GM10847 (cell line): ENCODE data around the gene NLRP12.

ENCODE experiments used
- POLR2A ChIP-seq: IDR thresholded peaks from 2 replicates; pipeline ENCODE4 v1.6.1; 2011; ENCODE audit not compliant: insufficient read length; ENCODE audit errors: extremely low read depth

Gene NLRP12

GRCh38 chr19:53828531-53828930, 4.4 kb upstream of the NLRP12 start:
- TF ChIP-seq POLR2A: no peak

- TF ChIP-seq POLR2A: no peak
These were observed 2.8 kb upstream of the NLRP12 start for GRCh38 chr19:53826876-53827275.

GRCh38 chr19:53823380-53824120, 564 bp downstream of the NLRP12 start:
- no peak for TF ChIP-seq POLR2A

- no peak for TF ChIP-seq POLR2A
These were observed 4.3 kb downstream of the NLRP12 start for GRCh38 chr19:53819861-53820260.

- no peak for TF ChIP-seq POLR2A
These were observed 5.4 kb downstream of the NLRP12 start for GRCh38 chr19:53818756-53819155.

DNA sequence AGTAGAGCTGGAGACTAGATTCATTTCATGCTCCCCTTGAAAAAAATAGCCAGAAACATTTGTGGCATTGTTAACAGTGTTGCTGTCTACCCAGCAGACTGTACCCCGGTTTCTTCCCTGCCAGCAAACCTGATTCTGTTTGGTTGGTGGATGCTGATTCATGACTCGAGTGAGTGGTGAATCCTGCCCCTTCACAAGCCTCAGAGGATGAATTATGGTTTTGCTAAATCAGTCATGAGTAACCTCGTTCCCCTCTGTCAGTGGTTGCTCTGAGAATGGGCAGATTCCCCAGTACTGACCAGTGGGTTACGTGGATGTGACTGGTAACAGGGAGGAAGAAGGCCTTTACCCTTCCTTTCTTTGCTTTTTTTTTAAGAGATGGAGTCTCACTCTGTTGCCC, 10.1 kb downstream of the NLRP12 start:
- no peak for TF ChIP-seq POLR2A

- TF ChIP-seq POLR2A: no peak
These were observed 11.8 kb downstream of the NLRP12 start for GRCh38 chr19:53812335-53812734.

DNA sequence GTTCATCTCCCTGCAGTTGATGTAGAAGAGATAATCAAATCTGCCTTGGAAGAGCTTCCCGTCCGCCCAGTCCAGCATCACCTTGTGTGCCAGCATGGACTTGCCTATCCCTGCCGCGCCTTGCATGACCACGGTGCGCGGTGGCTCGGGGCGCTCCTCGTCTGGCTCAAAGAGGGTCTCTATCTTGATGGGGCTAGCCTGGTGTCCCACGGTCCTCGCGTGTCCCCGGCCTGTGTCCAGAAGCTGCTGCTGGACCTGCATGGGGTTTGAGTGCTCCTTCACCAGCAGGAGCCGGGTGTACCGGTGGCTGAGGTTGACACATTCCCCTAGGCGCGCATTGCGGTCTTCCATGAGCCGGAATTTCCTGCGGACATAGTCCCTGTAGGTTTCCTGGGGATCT, 13.2 kb downstream of the NLRP12 start:
- TF ChIP-seq POLR2A: no peak

DNA sequence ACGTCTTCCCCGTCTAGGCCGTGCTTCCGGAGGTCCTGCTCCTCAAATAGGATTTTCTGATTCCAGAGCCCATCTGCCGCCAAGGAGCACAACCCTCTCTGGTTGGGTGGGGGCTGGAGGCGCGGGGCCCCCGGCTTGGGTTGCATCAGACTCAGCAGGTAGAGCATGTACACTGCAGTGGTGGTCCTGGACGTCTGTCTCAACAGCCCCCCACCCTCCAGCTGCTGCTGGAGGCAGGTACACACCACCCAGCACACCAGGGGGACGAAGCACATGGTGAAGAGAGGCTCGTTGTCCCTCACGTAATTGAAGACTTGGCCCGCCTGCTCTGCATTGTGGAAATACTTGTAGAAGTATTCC, 13.9 kb downstream of the NLRP12 start:
- no peak for TF ChIP-seq POLR2A

GRCh38 chr19:53809518-53810186, 14.5 kb downstream of the NLRP12 start:
- no peak for TF ChIP-seq POLR2A

DNA sequence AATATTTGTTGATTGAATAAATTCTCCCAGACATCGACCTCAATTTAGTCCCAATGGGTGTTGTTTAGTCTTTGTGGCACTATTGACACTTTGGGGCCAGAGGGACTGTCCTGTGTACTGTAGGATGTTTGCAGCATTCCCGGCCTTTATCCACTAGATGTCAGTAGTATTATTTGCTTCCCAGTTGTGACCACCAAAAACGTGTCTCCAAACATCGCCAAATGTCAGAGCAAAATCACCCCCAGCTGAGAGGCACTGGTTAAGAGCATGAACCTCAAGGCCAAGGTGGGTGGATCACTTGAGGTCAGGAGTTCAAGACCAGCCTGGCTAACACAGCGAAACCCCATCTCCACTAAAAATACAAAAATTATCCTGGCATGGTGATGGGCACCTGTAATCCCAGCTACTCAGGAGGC, 15.4 kb downstream of the NLRP12 start:
- no peak for TF ChIP-seq POLR2A

GRCh38 chr19:53801257-53801656, 22.9 kb downstream of the NLRP12 start:
- TF ChIP-seq POLR2A: no peak

- no peak for TF ChIP-seq POLR2A
These were observed 29.1 kb downstream of the NLRP12 start for GRCh38 chr19:53795019-53795418.

- TF ChIP-seq POLR2A: no peak
These were observed 31.2 kb downstream of the NLRP12 start for GRCh38 chr19:53792721-53793433.

- TF ChIP-seq POLR2A: no peak
These were observed 34.1 kb downstream of the NLRP12 start for GRCh38 chr19:53789708-53790678.
